ENCODE results near the gene PAGR1. TPM values are rescaled to one million over a fixed set of nuclear protein-coding genes. Genes with fewer than 3 reads are reported as not detected.

PAGR1 gene
- total and polyA plus RNA-seq, 2 of the 8 experiments (the other 6 are each of a cell fraction or from before 2014, with no cell fraction given) = 35.4 to 56.4 TPM

DNA sequence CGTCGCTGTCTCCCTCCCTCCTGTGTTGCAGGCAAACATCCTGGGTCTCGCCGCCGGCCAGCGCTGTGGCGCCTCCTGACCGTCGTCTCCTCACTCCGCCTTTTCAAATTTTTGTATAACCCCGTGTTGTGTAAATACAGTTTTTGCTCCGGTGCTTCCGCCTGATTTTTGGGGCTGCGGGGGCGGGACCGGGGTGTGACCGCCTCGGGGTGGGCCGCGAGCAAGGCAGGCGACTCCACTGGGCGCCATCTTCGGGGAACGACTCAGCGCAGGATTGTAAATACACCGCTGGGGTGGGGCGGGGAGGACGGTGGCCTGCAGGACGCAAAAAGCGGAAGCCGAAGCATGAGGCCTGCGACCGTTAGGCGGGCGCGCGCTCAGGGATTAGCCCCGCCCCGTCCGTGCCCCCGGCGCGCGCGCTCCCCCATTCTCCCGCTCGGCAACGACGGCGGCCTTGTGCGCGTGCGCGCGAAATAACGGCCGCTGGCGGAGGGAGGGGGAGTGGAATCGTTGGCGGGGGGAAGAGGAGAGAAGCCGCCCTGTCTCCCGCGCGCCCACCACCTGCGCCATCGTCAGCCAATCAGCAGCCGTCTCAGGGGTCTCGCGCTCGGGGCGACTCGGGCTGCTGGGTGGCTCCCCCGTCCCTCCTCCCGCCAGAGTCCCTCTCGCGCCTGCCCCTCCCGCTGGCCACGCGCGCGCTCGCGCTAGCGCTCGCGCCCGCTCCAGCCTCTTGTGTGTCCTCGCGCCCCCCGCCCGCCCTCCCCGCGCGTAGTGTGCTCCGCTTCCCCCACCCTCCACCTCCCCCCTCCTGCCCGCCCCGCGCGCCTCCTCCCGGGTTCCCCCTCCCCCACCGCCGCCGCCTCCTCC lies 10.5 kb upstream of the PAGR1 start (continued):
- TF ChIP-seq, protein P1, sequence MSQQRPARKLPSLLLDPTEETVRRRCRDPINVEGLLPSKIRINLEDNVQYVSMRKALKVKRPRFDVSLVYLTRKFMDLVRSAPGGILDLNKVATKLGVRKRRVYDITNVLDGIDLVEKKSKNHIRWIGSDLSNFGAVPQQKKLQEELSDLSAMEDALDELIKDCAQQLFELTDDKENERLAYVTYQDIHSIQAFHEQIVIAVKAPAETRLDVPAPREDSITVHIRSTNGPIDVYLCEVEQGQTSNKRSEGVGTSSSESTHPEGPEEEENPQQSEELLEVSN (IDR thresholded peaks at IDR 0.05) = peak; percentile 44
- TF ChIP-seq GABPA (IDR thresholded peaks at IDR 0.05; ENCODE audit: borderline replicate concordance, insufficient read depth, low read length) (no peak), YY1 (IDR thresholded peaks at IDR 0.05; ENCODE audit: low read depth, low read length) (peak; percentile 95)
